ENCODE results near the gene OSBP. TPM values are rescaled to one million over a fixed set of nuclear protein-coding genes. Genes with fewer than 3 reads are reported as not detected.

The OSBP gene
- total and polyA plus RNA-seq, 4 donors: 15.0 to 42.4 (median 29.9) TPM

DNA sequence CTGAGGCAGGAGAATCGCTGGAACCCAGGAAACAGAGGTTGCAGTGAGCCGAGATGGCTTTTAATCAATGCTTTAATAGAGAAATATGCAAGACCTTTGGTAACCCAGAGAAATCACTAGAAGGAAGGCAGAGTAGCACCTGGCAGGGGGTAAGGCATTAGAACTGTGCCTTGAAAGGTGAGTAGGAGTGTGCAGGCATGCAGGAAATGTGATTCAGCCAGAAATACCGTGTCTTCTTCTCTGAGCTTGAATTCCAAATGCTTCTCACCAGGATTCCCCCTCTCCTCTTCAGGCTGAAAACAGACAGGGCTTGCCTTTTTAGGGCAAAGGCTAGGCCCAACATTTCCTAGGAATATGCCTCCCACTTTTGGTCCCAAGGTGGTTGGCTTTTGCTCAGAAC, 53.3 kb downstream of the OSBP start:
- DNase-seq (no peak), ATAC-seq (ENCODE audit: low FRiP score) (no peak)
- H3K27me3 ChIP-seq (ENCODE audit: control insufficient read depth in 1 of 2, insufficient read depth in 2 of 2, low read length in 1 of 2): no peaks in the 10 kb centered on the region
- intact Hi-C loops (cut with DNase I): loop anchor here in 1 of 2 donors (5.0 kb wide), 1 partner anchor 105 kb away; the partner anchor contains the start of gene PATL1
- H3K4me3 ChIP-seq (ENCODE audit: low read length in 2 of 2): no peak overlapping the region
- H3K27ac ChIP-seq (ENCODE audit: low read depth in 1 of 2, low read length in 2 of 2): no peak overlapping the region
- WGBS, 2 donors: 84 to 90% methylated on average over 3 of the region's 3 CpGs
- H3K4me1 ChIP-seq (ENCODE audit: control insufficient read depth in 1 of 2, insufficient read depth in 2 of 2, low read length in 2 of 2): no peaks in the 10 kb centered on the region
- no peaks in the 10 kb centered on the region for H3K9me3 ChIP-seq (ENCODE audit: control insufficient read depth, low read length)
- H3K36me3 ChIP-seq (ENCODE audit: control insufficient read depth in 1 of 2, insufficient read depth in 2 of 2, low read length in 1 of 2): no peaks in the 10 kb centered on the region

DNA sequence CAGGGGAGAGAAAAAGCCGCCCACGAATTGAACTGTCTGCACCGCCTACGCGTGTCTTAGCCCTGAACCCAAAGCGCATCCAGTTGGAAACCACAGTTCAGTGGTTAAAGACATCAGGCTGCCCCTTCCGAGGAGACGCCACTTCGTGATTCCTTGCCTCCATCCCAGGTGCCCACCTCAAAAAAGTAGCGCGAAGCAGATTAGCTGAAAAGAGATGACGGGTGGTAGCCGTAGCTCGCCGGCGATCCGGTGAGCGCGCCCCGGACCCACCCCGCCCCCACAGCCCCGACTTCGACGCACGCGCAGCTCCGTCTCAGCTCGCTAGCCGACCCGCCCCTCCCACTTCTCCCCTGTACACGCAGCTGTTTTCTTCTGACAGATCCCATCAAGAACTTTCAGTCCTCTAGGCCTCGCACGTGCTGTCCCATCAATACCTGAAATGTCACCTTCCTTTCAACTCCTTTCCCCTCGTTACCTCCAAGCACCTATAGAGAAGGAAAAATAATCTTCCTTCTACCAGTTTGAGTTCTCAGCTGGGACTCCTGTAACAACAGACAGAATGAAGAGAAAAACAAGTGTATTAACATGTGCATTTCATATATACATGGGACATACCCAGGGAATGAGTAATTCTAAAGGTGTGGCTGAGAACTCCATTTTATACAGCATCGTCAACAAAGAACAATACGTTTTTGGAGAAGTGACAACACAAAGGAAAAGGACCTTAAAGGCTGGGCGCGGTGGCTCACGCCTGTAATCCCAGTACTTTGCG, 54.7 kb downstream of the OSBP start:
- Histone ChIP-seq H3K36me3 (ENCODE audit: control insufficient read depth in 1 of 2, insufficient read depth in 2 of 2, low read length in 1 of 2) (no peaks in the 10 kb centered on the region), H3K4me1 (ENCODE audit: control insufficient read depth in 1 of 2, insufficient read depth in 2 of 2, low read length in 2 of 2) (no peaks in the 10 kb centered on the region), H3K4me3 (ENCODE audit: low read length in 2 of 2) (peak overlapping the region; percentile 85 to 91), H3K27me3 (ENCODE audit: control insufficient read depth in 1 of 2, insufficient read depth in 2 of 2, low read length in 1 of 2) (no peaks in the 10 kb centered on the region), H3K27ac (ENCODE audit: low read depth in 1 of 2, low read length in 2 of 2) (peak overlapping the region; percentile 72 to 83), H3K9me3 (ENCODE audit: control insufficient read depth, low read length) (no peaks in the 10 kb centered on the region)
- DNase-seq: peak; percentile 92 to 95
- ATAC-seq (ENCODE audit: low FRiP score): peak; percentile 92
- 6 to 7% methylated on average over 39 to 40 of the region's 40 CpGs for WGBS, 2 donors
- intact Hi-C loops (cut with DNase I): loop anchor here in 1 of 2 donors (1.0 to 5.0 kb wide), 2 partner anchors 10 to 106 kb away; partner anchors contain the start of gene PATL1

DNA sequence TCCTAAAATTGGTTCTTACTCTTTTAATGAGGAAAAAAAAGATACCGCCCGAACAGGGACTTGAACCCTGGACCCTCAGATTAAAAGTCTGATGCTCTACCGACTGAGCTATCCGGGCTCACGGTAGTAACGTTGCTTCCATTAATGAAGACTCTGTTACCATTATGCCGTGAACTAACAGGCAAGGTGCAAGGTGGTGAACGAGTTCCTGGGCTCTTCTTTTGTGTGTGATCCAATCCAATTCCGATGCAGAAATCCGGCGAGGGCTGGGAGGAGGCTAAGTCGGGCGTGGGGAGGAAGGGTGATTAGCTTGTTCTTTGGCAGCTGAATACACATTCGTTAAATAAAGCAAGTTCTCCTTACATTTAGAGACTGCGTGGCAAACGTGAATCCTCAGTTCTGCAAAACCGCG, 55.3 kb downstream of the OSBP start:
- Histone ChIP-seq H3K9me3 (ENCODE audit: control insufficient read depth, low read length) (no peaks in the 10 kb centered on the region), H3K4me1 (ENCODE audit: control insufficient read depth in 1 of 2, insufficient read depth in 2 of 2, low read length in 2 of 2) (no peaks in the 10 kb centered on the region), H3K27me3 (ENCODE audit: control insufficient read depth in 1 of 2, insufficient read depth in 2 of 2, low read length in 1 of 2) (no peaks in the 10 kb centered on the region), H3K27ac (ENCODE audit: low read depth in 1 of 2, low read length in 2 of 2) (peak overlapping the region in 1 of 2 donors; percentile 83), H3K4me3 (ENCODE audit: low read length in 2 of 2) (peak overlapping the region; percentile 85 to 91), H3K36me3 (ENCODE audit: control insufficient read depth in 1 of 2, insufficient read depth in 2 of 2, low read length in 1 of 2) (no peaks in the 10 kb centered on the region)
- DNase-seq: no peak
- intact Hi-C loops (cut with DNase I): loop anchor here in 1 of 2 donors (1.0 to 5.0 kb wide), 2 partner anchors 9 to 107 kb away; partner anchors contain the start of gene PATL1
- peak; percentile 87 for ATAC-seq (ENCODE audit: low FRiP score)
- 0 to 1% methylated on average over 18 of the region's 18 CpGs for WGBS, 2 donors

DNA sequence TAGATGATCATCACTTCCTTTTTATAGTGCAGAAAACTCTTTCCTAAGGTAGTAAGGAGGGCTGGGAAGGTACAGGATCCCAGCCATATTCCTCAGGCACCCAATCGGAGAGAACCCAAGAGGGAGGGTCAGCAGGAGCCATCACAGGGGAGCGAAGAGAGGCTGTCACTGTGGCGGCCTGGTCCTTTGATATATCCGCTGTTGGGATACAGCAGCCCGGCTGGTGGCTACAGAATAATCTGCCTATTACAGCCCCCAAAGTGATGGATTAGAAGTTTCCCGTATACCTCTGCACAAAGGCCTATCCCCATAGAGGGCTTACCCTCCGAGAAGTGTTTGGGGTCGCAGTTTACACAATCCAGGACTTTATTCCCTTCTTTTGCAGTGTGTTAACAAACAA, 55.7 kb downstream of the OSBP start:
- WGBS, 2 donors: 48 to 56% methylated on average over 8 of the region's 8 CpGs
- Histone ChIP-seq H3K4me1 (ENCODE audit: control insufficient read depth in 1 of 2, insufficient read depth in 2 of 2, low read length in 2 of 2) (no peaks in the 10 kb centered on the region), H3K27me3 (ENCODE audit: control insufficient read depth in 1 of 2, insufficient read depth in 2 of 2, low read length in 1 of 2) (no peaks in the 10 kb centered on the region), H3K27ac (ENCODE audit: low read depth in 1 of 2, low read length in 2 of 2) (no peak overlapping the region), H3K4me3 (ENCODE audit: low read length in 2 of 2) (no peak overlapping the region), H3K9me3 (ENCODE audit: control insufficient read depth, low read length) (no peaks in the 10 kb centered on the region), H3K36me3 (ENCODE audit: control insufficient read depth in 1 of 2, insufficient read depth in 2 of 2, low read length in 1 of 2) (no peaks in the 10 kb centered on the region)
- DNase-seq (no peak), ATAC-seq (ENCODE audit: low FRiP score) (peak; percentile 2)
- intact Hi-C loops (cut with DNase I): loop anchor here (1.0 to 10.0 kb wide), 3 partner anchors 9 to 195 kb away; partner anchors contain the start of genes PATL1 (in 1 of the 2) and STX3 (in 1 of the 2)

DNA sequence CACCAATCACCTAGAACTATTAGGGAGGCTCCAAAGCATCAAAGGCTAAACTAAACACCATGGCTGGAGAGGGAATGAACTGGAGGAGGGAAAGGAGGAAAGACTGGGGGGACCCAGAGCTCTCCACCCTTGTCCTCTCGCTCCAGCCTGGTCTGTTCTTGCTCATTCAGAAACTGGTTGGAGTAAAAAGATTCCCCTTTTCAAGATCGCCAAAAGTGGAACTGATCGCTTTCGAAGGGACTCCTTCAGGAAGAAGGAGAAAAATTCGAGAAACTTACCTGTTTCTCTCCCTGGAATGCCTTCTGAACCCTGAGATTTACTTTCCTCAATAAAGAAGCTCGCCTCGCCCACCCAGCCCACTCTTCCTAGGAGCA, 57.3 kb downstream of the OSBP start:
- Histone ChIP-seq H3K27me3 (ENCODE audit: control insufficient read depth in 1 of 2, insufficient read depth in 2 of 2, low read length in 1 of 2) (no peaks in the 10 kb centered on the region), H3K4me3 (ENCODE audit: low read length in 2 of 2) (no peak overlapping the region), H3K9me3 (ENCODE audit: control insufficient read depth, low read length) (no peaks in the 10 kb centered on the region), H3K36me3 (ENCODE audit: control insufficient read depth in 1 of 2, insufficient read depth in 2 of 2, low read length in 1 of 2) (no peaks in the 10 kb centered on the region), H3K27ac (ENCODE audit: low read depth in 1 of 2, low read length in 2 of 2) (no peak overlapping the region), H3K4me1 (ENCODE audit: control insufficient read depth in 1 of 2, insufficient read depth in 2 of 2, low read length in 2 of 2) (no peaks in the 10 kb centered on the region)
- no peak for DNase-seq
- intact Hi-C loops (cut with DNase I): loop anchor here in 1 of 2 donors (10.0 kb wide), 1 partner anchor 197 kb away; the partner anchor contains the start of gene STX3
- no peak for ATAC-seq (ENCODE audit: low FRiP score)
- WGBS, 2 donors: 76 to 80% methylated on average over 7 of the region's 7 CpGs

DNA sequence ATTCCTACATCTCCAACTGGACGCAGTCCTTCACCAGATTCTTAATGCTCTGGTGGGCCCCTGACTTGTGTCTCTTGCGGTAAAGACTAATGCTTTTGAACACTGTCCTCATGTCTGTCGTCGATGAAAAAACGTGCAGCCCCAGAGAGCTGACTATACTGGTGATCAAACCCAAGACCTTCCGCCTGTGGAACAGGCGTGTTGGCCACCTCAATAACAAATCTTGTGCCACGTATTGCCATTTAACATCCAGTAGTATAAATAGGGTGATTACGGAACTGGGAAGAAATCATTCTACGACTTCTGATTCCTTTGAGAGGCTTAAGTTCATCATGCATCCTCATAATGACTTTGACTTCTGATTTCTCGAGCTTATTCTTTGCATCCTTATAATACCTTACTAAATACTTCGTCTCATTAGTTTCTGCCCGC, 58.6 kb downstream of the OSBP start:
- ATAC-seq (ENCODE audit: low FRiP score): no peak
- Histone ChIP-seq H3K27me3 (ENCODE audit: control insufficient read depth in 1 of 2, insufficient read depth in 2 of 2, low read length in 1 of 2) (no peaks in the 10 kb centered on the region), H3K4me3 (ENCODE audit: low read length in 2 of 2) (no peak overlapping the region), H3K4me1 (ENCODE audit: control insufficient read depth in 1 of 2, insufficient read depth in 2 of 2, low read length in 2 of 2) (no peaks in the 10 kb centered on the region), H3K27ac (ENCODE audit: low read depth in 1 of 2, low read length in 2 of 2) (peak overlapping the region in 1 of 2 donors; percentile 50), H3K36me3 (ENCODE audit: control insufficient read depth in 1 of 2, insufficient read depth in 2 of 2, low read length in 1 of 2) (no peaks in the 10 kb centered on the region), H3K9me3 (ENCODE audit: control insufficient read depth, low read length) (no peaks in the 10 kb centered on the region)
- no peak for DNase-seq
- intact Hi-C loops (cut with DNase I): loop anchor here in 1 of 2 donors (10.0 kb wide), 1 partner anchor 198 kb away; the partner anchor contains the start of gene STX3
- 15 to 18% methylated on average over 13 of the region's 13 CpGs for WGBS, 2 donors

DNA sequence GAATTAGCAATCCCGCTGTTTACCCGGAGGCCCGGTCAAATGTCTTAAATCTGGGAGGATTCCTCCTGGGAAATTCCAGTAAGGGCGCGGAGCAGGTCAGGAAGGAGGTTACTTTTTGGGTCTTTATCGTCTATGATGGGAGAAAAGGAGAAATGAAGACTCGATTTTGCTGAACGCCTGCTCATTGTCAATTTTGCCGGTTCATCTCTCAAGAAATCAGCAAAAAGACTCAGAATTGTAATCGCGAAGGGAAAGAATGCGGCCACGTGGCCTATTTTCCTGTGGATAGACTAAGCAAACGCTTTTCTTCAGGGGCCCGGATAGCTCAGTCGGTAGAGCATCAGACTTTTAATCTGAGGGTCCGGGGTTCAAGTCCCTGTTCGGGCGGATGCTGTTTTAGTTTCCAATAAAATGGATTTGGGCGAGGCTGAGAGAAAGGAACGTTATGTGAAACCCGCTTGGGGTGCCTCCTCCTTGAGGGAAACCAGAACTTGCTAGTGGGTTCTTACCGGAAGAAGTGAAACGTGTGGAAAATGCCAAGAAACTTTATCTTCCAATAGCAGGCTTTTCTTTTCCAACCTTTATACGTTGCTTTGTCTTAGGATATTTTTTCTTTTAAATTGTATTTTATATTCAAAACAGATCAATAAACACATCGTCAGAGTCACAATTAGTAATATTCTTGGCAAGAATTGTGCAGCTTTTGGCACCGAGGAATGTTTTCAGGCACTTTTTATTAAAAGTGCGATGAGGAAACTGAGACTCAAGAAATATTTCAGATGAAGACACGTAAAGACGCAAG, 59.3 kb downstream of the OSBP start:
- peak; percentile 62 for ATAC-seq (ENCODE audit: low FRiP score)
- H3K27ac ChIP-seq (ENCODE audit: low read depth in 1 of 2, low read length in 2 of 2): peak overlapping the region in 1 of 2 donors; percentile 50
- H3K27me3 ChIP-seq (ENCODE audit: control insufficient read depth in 1 of 2, insufficient read depth in 2 of 2, low read length in 1 of 2): no peaks in the 10 kb centered on the region
- intact Hi-C loops (cut with DNase I): loop anchor here in 1 of 2 donors (10.0 kb wide), 1 partner anchor 198 kb away; the partner anchor contains the start of gene STX3
- 5 to 7% methylated on average over 30 of the region's 30 CpGs for WGBS, 2 donors
- H3K36me3 ChIP-seq (ENCODE audit: control insufficient read depth in 1 of 2, insufficient read depth in 2 of 2, low read length in 1 of 2): no peaks in the 10 kb centered on the region
- H3K4me3 ChIP-seq (ENCODE audit: low read length in 2 of 2): peak overlapping the region in 1 of 2 donors; percentile 31
- no peaks in the 10 kb centered on the region for H3K9me3 ChIP-seq (ENCODE audit: control insufficient read depth, low read length)
- DNase-seq: peak; percentile 71 to 81
- no peaks in the 10 kb centered on the region for H3K4me1 ChIP-seq (ENCODE audit: control insufficient read depth in 1 of 2, insufficient read depth in 2 of 2, low read length in 2 of 2)

DNA sequence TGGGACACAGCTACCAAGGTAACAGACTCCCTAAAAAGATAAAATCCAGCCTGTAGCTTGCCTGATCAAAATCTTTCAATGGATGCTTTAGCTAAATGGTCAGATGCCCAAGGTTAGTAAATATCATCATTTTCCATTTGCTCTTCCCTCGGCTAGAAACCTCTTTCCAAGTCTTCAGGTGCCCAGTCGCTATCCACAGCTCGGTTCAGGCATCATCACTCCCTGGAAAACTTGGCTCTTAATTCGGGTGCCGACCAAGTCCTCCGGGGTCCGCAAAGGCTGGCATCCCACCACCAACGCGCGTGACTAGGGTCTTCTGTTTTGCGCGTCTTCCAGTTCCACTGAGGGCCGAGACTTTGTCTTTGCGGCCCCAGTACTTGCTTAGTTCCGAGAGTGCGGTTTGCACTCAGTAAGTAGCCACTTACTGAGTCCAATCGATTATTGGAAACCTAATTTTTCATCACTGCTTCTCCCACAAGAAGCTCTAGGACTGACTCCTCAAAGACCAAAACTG, 59.9 kb downstream of the OSBP start:
- DNase-seq (no peak), ATAC-seq (ENCODE audit: low FRiP score) (no peak)
- H3K27ac ChIP-seq (ENCODE audit: low read depth in 1 of 2, low read length in 2 of 2): peak overlapping the region in 1 of 2 donors; percentile 45
- H3K36me3 ChIP-seq (ENCODE audit: control insufficient read depth in 1 of 2, insufficient read depth in 2 of 2, low read length in 1 of 2): no peaks in the 10 kb centered on the region
- peak overlapping the region in 1 of 2 donors; percentile 31 for H3K4me3 ChIP-seq (ENCODE audit: low read length in 2 of 2)
- H3K27me3 ChIP-seq (ENCODE audit: control insufficient read depth in 1 of 2, insufficient read depth in 2 of 2, low read length in 1 of 2): no peaks in the 10 kb centered on the region
- H3K9me3 ChIP-seq (ENCODE audit: control insufficient read depth, low read length): no peaks in the 10 kb centered on the region
- no peaks in the 10 kb centered on the region for H3K4me1 ChIP-seq (ENCODE audit: control insufficient read depth in 1 of 2, insufficient read depth in 2 of 2, low read length in 2 of 2)
- WGBS, 2 donors: 24 to 29% methylated on average over 17 of the region's 17 CpGs
- intact Hi-C loops (cut with DNase I): loop anchor here in 1 of 2 donors (10.0 kb wide), 1 partner anchor 199 kb away; the partner anchor contains the start of gene STX3

Data from aorta (tissue), 5 donors.